ENCODE results near the gene SSX2IP.
A peak's percentile ranks its signal among the peaks of the same experiment; 100 is the strongest.
"Not testable (repeated sequence)": the region's sequence is repeated elsewhere in the genome, so short reads cannot be mapped to it uniquely, and the experiment has no call there.

SSX2IP gene

DNA sequence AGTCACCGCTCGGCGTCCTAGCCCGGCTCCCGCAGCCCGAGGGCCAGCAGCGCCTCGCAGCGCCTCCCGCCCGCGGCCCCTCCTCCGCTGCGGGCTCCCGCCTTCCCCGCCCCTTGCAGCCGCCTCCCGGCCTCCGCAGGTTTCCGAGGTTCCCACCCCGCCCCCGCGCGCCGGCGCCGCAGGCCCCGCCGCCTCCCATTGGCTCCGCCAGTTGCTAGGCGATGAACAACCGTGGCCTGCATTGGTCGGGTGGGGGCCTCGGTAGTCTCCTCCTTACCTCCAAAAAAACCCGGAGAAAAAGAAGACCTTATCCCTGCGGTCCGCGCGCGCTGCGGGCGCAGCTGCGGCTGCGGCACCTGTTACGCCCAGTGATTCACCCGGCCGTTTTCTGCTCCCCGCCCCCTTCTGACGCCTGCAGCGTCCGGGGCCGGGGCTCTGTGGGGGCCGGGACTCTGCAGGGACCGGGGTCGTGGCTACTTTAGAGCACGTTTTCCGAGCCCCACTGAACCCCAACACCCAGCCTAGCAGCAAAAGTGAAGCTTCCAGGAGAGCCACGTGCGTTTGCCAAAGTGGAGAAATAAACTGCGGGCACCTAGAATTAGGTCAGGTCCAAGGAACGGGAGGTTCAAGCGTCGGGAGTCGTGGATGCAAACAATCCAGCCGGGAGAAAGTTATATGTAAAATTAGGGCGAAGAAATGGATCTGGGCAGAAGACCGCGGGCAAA is at the start of gene SSX2IP:
Gene SSX2IP (minus strand): TSS at position 65 of the 725 bp plus-strand sequence. CDS start 19,242 bp downstream, outside the sequence.
- DNase-seq: peak; percentile 99

- DNase-seq: no peak
Observed at GRCh38 chr1:84738237-84738636, 48.0 kb upstream of the SSX2IP start.

GRCh38 chr1:84737590-84737989 is 47.3 kb upstream of the SSX2IP start:
- no peak for DNase-seq

- no peak for DNase-seq
Observed at GRCh38 chr1:84736944-84737343, 46.7 kb upstream of the SSX2IP start.

- DNase-seq: no peak
Observed at GRCh38 chr1:84736445-84736844, 46.2 kb upstream of the SSX2IP start.

GRCh38 chr1:84735483-84735882 is 45.2 kb upstream of the SSX2IP start:
- no peak for DNase-seq

DNA sequence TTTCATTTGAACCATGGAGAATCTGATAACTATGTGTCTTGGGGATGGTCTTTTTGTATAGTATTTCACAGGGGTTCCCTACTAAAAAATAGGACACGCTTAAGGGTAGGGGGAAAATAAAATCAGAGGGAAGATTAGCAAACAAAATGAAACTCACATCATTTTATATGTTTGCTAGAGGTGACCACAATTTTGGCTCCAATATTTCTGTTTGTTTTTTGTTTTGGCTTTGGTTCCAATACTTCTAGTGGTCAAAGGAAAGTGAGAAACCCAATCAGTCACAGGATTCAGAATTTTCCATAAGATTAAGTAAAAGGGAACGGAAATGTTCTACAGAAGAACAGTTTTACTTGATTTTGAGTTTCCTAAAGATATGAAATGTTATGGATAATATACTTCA is 42.3 kb upstream of the SSX2IP start:
- DNase-seq: no peak

DNA sequence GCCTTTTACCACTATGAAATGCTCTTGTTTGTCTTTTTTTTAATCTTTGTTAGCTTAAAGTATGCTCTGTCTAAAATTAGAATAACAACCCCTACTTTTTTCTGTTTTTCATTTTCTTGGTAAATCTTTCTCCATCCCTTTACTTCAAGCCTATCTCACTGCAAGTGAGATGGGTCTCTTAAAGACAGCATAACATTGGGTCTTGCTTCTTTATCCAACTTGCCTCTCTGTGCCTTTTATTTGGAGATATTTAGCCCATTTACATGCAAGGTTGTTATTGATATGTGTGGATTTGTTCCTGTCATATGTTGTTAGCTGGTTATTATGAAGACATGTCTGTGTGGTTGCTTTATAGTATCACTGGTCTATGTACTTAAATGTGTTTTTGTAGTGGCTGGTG is 41.3 kb upstream of the SSX2IP start:
- DNase-seq: no peak

GRCh38 chr1:84727711-84728110 is 37.5 kb upstream of the SSX2IP start:
- DNase-seq: peak; percentile 43

DNA sequence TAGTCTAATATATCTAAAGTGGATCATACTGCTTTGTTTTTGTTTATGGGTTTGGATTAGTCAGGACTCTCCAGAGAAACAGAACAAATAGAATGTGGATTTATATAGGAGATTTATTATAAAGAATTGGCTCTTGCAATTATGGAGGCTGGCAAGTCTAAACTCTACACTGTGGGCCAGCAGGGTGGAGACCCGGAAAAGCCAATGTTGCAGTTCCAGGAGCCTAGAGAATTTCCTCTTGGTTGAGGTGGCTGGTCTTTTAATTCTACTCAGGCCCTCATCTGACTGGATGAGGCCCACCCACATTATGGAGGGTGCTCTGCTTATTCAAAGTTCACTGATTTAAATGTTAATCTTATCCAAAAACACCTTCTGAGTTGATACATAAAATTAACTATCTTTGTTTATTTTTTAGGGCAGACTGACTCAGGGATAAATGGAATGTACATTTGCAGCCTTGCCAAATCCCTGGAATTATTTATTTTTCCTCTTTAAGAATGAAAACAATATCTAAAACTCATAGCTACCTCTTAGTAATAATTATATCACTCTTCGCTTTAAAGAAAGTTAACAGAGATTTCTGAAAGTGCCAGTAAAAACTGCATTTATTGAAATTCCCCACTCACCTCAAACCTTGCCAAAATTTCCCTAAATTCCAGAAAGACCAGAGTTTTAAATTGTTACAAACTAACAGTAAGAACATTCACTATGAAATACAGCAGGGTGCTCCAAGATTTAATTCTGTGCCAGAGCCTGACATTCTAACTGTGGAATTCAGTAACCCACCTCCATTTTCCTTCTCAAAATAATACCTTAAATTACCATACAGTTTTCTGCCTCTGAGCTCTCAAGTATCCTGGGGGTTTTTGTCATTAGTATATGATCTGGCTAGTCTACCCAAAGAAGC is 36.6 kb upstream of the SSX2IP start:
- DNase-seq: no peak

- DNase-seq: no peak
Observed at GRCh38 chr1:84724128-84724860, 34.0 kb upstream of the SSX2IP start.

DNA sequence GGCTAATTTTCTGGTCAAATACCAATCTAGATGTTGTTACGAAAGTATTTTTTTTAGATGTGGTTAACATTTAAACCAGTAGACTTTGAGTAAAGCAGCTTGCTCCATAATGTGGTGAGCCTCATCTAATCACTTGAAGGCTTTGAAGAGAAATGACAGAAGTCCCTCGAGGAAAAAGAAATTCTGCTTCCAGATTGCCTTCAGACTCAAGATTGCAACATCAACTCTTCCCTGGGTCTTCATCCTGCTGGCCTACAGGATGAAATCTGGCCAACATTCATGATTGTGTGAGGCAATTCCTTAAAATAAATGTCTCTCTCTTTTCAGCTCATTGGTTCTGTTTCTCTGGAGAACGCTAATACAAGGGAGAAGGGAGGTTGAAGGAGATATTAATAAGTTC is 32.5 kb upstream of the SSX2IP start:
- no peak for DNase-seq

DNA sequence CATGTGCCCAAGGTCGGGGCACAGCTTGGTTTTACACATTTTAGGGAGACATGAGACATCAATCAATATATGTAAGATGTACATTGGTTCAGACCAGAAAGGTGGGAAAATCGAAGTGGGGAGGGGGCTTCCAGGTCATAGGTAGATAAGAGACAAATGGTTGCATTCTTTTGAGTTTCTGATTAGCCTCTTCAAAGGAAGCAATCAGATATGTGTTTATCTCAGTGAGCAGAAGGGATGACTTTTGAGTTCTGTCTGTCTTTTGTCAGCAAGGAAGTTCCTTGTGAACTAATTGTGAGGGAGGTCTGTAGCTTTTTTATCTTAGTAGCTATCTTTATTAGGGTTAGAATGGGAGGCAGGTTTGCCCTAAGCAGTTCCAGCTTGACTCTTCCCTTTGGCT is 31.6 kb upstream of the SSX2IP start:
- not testable (repeated sequence) for DNase-seq

DNA sequence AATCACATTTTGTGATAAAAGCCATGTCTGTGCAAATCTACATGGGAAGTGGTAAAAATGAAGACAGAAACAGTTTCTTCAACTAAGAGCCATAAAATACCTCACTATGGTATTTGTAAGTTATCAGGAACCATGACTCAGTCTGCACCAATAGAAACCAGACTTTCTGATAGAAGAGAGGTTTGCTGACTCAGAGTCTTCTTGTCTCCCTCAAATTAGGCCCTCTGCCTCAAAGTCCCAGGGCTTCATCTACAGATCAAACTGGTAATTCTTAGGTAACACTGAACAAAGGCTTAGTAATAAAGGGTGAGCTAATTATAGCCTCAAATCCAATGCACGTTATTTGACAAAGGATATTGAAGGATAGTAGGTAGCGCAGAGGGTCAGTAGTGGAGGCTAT is 30.9 kb upstream of the SSX2IP start:
- no peak for DNase-seq

GRCh38 chr1:84720221-84720780 is 30.0 kb upstream of the SSX2IP start:
- DNase-seq: no peak

DNA sequence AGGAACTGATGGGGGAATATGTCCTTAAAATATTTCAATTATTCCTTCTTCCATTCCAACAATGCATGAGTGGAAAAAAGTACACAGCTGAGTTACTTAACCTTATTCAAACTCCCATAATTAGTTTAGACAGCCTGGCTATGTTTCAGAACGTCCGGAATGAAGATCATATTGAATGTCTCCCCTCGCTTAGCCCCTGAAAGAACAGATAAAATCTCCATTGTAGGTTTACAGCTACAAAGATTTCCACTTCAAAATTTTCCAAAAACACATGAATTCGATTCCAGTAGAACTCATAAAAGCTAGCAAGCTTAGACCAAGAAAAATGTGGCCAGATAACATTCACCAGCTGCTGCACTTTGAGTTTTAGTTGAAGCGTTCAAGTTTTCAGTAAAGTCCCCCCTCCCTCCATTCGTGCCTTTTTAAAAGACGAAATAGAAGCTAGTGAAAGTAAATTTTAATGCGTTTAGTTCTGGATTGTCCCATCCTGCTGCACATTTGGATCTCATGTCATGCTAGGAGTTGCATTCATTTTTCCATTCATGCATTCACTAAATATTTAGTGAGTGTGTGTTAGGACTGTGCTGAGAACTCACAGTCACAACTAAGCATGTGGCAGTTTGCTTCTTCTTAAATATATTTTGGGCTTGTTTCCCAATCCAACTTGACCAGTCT is 29.4 kb upstream of the SSX2IP start:
- DNase-seq: no peak

DNA sequence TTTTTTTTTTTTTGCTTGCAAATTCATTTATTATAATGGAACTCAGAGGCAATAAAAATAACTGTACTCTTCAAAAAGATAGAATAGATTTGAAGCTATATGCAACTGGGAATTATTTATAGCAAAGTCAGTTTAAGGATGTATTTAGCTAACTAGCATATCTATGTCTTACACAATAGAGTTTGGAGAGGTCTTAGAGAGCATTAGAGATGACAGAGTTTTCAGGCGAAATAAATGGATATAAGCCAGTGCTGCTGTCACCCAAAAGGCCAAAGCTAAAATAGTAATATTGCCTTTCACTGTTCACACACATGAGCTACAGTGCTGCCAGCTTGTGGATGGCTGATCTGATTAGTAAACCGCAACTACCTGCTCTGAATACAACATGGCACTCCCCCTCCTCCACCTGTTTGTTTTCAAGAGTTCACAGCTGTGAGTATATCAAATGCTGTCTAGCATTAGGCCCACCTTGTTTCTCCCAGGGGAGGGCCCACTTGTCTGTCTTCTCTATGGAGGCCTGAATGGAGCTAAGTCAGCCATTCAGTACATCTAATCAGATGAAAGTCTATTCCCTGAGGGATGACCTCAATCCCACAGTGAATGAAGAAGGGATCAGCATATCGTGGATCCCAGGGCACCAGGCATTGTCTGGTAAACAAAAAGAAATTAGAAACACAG is 25.2 kb upstream of the SSX2IP start:
- no peak for DNase-seq

- DNase-seq: no peak
Observed at GRCh38 chr1:84712276-84712874, 22.1 kb upstream of the SSX2IP start.

GRCh38 chr1:84711869-84712268 is 21.6 kb upstream of the SSX2IP start:
- no peak for DNase-seq

- no peak for DNase-seq
Observed at GRCh38 chr1:84711121-84711520, 20.9 kb upstream of the SSX2IP start.

DNA sequence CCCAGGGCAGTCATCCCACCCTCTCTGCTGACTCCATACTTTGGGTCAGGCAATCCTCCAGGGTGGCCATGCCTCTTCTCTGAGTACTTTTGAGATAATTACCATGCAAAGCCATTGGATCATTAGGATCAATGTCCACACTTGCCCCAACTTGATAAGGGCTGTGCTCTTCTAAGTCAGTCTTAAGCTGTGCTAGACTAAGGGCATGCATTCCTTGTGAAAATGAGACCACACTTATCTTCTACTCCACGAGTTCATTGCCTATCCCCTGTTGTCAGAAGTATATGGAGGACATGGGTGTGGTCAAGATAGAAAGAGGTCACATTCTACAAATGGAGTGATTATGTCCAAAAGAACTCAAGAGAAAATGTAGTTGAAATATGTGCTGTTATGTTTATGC is 18.9 kb upstream of the SSX2IP start:
- no peak for DNase-seq

GRCh38 chr1:84708031-84708430 is 17.8 kb upstream of the SSX2IP start:
- DNase-seq: no peak

Data from NCI-H510A (cell line).